ENCODE data around the gene FGFR3. TPM values are rescaled to one million over a fixed set of nuclear protein-coding genes. Genes with fewer than 3 reads are reported as not detected.

FGFR3 gene
- total and polyA plus RNA-seq, 2 of the 4 experiments (the other 2 are of a cell fraction), result 0.18 to 0.67 TPM

GRCh38 chr4:1792158-1792831 lies 798 bp upstream of the FGFR3 start:
- TF ChIP-seq SMC3 (IDR thresholded peaks at IDR 0.05; ENCODE audit: low read depth, low read length) (no peak), RFX5 (IDR thresholded peaks at IDR 0.05; ENCODE audit: low read depth, low read length) (no peak), CTCF (conservative IDR thresholded peaks at IDR 0.05; ENCODE audit: low read depth, low read length) (no peak), CEBPB (IDR thresholded peaks at IDR 0.05; ENCODE audit: low read depth, low read length) (no peak), RCOR1 (IDR thresholded peaks at IDR 0.05; ENCODE audit: insufficient replicate concordance, low read length) (no peak), BHLHE40 (IDR thresholded peaks at IDR 0.05; ENCODE audit: low read depth, low read length) (no peak), ELK1 (IDR thresholded peaks at IDR 0.05; ENCODE audit: borderline replicate concordance, low read depth, low read length) (no peak), FOS (IDR thresholded peaks at IDR 0.05; ENCODE audit: low read depth, low read length) (no peak), MXI1 (IDR thresholded peaks at IDR 0.05; ENCODE audit: borderline replicate concordance, low read depth, low read length) (no peak), MAFK (IDR thresholded peaks at IDR 0.05; ENCODE audit: low read depth, low read length) (no peak), CHD1 (IDR thresholded peaks at IDR 0.05; ENCODE audit: low read depth, low read length) (no peak), NFE2L2 (IDR thresholded peaks at IDR 0.05; ENCODE audit: low read depth, low read length) (no peak), USF2 (IDR thresholded peaks at IDR 0.05; ENCODE audit: low read depth, low read length) (no peak), POLR2A (IDR thresholded peaks at IDR 0.05; ENCODE audit: low read depth, low read length) (no peak), RAD21 (IDR thresholded peaks at IDR 0.05; ENCODE audit: low read length) (no peak), MAZ (IDR thresholded peaks at IDR 0.05; ENCODE audit: borderline replicate concordance, low read depth, low read length) (no peak)
- Histone ChIP-seq H2BK5ac (ENCODE audit: low read depth, low read length, poor library complexity, severe bottlenecking) (no peak overlapping the region), H3K14ac (replicated peaks; ENCODE audit: low read depth, low read length) (no peak overlapping the region), H3K4me3 (ENCODE audit: insufficient read depth, low read depth, low read length) (no peak overlapping the region), H2AFZ (replicated peaks; ENCODE audit: low read length, poor library complexity) (peak overlapping the region; percentile 68), H3K27me3 (ENCODE audit: control insufficient read depth, insufficient read depth, low read length) (peaks cover 54% of the 10 kb centered on the region), H4K5ac (ENCODE audit: low read depth, low read length) (no peak overlapping the region), H2BK120ac (ENCODE audit: low read depth, low read length) (no peak overlapping the region), H3K27ac (ENCODE audit: insufficient read depth, low read length) (no peak overlapping the region), H2BK15ac (ENCODE audit: low read depth, low read length) (no peak overlapping the region), H3K36me3 (ENCODE audit: control insufficient read depth, insufficient read depth, low read length) (no peaks in the 10 kb centered on the region), H3K9me1 (ENCODE audit: insufficient read depth, low read length) (no peaks in the 10 kb centered on the region), H2BK20ac (ENCODE audit: low read depth, low read length) (no peak overlapping the region), H3K4me2 (ENCODE audit: low read depth, low read length) (no peak overlapping the region), H3K9me3 (ENCODE audit: control insufficient read depth, insufficient read depth, low read length) (no peaks in the 10 kb centered on the region), H3K56ac (ENCODE audit: extremely low read depth, insufficient read depth, low read length) (no peak overlapping the region), H3K79me1 (ENCODE audit: low read depth in 1 of 2, low read length in 2 of 2) (no peaks in the 10 kb centered on the region), H4K91ac (ENCODE audit: insufficient read depth, low read depth, low read length) (no peak overlapping the region), H2AK9ac (replicated peaks; ENCODE audit: low read depth, low read length, poor library complexity) (no peak overlapping the region), H4K8ac (ENCODE audit: low read depth in 2 of 2, low read length in 2 of 2) (no peak overlapping the region), H3K18ac (ENCODE audit: low read depth, low read length) (no peak overlapping the region), H4K20me1 (ENCODE audit: insufficient read depth, low read length) (peaks cover 6% of the 10 kb centered on the region), H3K23ac (ENCODE audit: low read depth, low read length) (no peak overlapping the region), H3K4ac (ENCODE audit: low read depth, low read length) (no peak overlapping the region), H3K9ac (ENCODE audit: low read depth, low read length) (no peak overlapping the region), H3K4me1 (ENCODE audit: control insufficient read depth, insufficient read depth, low read length) (peaks cover 2% of the 10 kb centered on the region; the same call in 1 of the 2 replicates), H2AK5ac (ENCODE audit: low read depth, low read length) (no peak overlapping the region)
- DNase-seq (no peak), ATAC-seq (ENCODE audit: low read depth) (no peak)
- CTCF ChIA-PET, result no interaction called here
- 59% methylated on average over 12 of the region's 29 CpGs; no CpG with 5 or more reads in 1 of the 2 experiments for WGBS, 2 experiments (ENCODE audit: extremely low coverage in 2 of 2, insufficient read length in 1 of 2)
- dilution Hi-C loops (cut with HindIII; ENCODE audit: low sequenced_read_pairs, unreplicated experiment), result no loop called here
- intact Hi-C loops (cut with micrococcal nuclease), result no loop called here
- POLR2A ChIA-PET (ENCODE audit: unreplicated experiment), result no interaction called here
- in situ Hi-C loops (cut with MboI; ENCODE audit: low sequenced_read_pairs), result no loop called here
- BruUV-seq (replicated peaks), result no TSS peak
